ENCODE results near the gene CABP7.

Gene CABP7

GRCh38 chr22:29780220-29780619 lies 60.4 kb downstream of the CABP7 start:
- TF ChIP-seq POLR2A (IDR thresholded peaks at IDR 0.05; ENCODE audit: low read length) (no peak), GATA1 (IDR thresholded peaks at IDR 0.05; ENCODE audit: low read depth, low read length) (no peak)
- no peak for DNase-seq

GRCh38 chr22:29780748-29781676 lies 61.2 kb downstream of the CABP7 start:
- no peak for TF ChIP-seq POLR2A (IDR thresholded peaks at IDR 0.05; ENCODE audit: low read length)
- TF ChIP-seq GATA1 (IDR thresholded peaks at IDR 0.05; ENCODE audit: low read depth, low read length): peak; percentile 78
- DNase-seq: peak; percentile 85 to 88
